Fibroblast of gingiva (primary cell): ENCODE results near the gene AKT2.
A peak's percentile ranks its signal among the peaks of the same experiment; 100 is the strongest.
"Not testable (repeated sequence)": the region's sequence is repeated elsewhere in the genome, so short reads cannot be mapped to it uniquely, and the experiment has no call there.

Experiments used
- DNase-seq: peaks from one replicate; pipeline ENCODE4 v3.0.0-alpha.2; 2011; ENCODE audit warnings: low read depth

Gene AKT2

DNA sequence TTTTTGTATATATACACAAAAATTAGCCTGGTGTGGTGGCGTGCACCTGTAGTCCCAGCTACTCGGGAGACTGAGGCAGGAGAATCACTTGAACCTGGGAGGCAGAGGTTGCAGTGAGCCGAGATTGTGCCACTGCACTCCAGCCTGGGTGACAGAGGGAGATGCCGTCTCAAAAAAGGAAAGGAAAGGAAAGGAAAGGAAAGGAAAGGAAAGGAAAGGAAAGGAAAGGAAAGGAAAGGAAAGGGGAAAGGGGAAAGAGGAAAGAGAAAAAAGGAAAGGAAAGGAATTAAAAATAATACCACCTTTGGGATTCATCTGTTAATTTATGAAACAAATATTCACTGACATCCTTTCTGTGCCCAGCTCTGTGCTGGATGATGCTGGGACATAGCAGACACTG lies 66.1 kb downstream of the AKT2 start:
- not testable (repeated sequence) for DNase-seq

DNA sequence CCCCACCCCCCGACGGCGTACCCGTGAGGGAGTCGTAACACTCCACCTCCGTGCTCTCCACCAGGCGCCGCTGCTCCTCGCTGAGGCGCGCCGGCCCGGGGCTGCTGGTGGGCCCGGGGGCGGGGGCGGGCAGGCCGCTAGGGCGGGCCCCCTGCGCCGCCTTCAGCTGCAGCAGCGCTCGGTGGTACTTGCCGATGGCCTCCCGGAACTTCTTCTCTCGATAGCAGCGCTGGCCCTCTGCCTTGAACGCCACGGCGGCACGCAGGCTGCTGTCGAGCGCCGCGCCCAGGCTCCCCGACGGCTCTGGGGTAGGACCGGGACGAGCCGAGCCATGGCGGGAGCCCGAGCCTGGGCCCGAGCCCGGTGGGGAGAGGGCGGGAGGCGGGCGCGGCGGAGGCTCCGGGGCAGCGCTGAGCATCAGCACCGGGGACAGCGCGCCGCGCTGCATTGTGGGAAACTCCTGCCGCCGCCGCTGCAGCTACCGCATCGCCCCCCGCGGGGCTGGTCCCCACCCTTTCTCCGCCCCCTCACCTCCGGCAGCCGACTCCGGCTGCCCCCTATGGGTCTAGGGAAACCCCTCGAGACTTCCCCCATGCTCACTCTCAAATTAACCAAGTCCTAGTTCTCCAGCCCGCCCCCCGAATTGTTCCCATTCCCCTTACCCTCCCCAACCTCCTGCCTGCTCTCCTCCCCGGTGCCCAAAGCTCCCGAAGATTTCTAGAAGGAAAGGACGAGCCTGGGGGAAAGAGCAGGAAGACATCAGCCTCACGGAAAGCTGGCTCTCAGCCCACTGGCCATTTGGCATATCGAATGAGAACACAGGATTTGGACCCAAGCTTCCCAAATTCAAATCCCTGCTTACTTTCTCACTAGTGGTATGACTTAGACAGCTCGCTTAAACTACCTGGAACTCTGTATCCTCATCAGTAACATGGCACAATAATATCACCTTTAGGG lies 66.9 kb downstream of the AKT2 start, which contains the start of gene TTC9B:
TTC9B (minus strand) TSS at position 451 of the 957 bp plus-strand sequence; CDS start at position 448, 3 bp downstream.
- DNase-seq: no peak

DNA sequence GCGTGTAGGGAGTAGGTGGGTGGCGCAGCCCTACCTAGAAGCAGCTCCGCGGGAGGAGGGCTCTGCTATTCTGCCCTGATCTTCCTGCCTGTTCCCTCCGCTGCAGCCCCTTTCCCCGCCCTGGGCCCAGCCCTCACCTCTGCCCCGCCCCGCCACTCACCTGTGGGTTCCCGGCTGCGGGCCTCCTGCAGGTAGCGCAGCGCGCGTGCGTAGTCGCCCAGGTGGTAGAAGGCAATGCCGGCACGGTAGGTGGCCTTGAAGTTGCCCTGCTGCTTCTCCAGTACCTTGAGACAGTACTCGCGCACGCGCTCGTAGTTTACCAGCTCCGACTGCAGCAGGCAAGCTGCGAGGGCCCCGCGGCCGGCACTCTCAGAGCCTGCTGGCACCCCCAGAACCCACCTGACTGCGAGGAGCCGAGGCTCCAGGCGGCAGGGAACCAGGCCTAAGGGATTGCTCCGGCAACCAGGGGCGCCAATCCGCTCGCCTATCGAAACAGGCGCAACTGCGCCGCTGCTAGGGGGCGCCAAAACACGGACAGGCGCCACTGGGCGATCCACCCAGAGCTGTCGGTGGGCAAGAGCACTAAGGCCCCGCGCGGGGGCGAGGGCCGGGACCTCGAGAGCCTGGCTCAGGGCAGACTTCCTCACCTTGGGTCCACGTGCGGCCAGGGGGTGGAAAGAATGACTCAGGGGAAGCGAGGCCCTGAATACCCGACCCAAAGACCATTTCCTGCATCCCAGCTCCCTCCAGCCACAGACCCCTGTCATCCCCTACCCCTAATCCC lies 67.9 kb downstream of the AKT2 start:
- no peak for DNase-seq

DNA sequence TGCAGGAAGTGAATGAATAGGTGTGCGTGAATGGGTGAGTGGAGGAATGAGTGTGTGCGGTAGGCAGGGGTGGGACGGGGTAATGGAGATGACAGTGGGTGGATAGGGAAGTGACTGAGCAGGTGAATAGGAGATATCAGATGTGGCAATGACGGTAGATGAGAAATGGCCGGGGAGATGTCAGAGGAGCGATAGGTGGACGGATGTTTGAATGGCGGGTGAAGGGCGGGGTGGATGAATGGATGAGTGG lies 68.4 kb downstream of the AKT2 start:
- DNase-seq: no peak

DNA sequence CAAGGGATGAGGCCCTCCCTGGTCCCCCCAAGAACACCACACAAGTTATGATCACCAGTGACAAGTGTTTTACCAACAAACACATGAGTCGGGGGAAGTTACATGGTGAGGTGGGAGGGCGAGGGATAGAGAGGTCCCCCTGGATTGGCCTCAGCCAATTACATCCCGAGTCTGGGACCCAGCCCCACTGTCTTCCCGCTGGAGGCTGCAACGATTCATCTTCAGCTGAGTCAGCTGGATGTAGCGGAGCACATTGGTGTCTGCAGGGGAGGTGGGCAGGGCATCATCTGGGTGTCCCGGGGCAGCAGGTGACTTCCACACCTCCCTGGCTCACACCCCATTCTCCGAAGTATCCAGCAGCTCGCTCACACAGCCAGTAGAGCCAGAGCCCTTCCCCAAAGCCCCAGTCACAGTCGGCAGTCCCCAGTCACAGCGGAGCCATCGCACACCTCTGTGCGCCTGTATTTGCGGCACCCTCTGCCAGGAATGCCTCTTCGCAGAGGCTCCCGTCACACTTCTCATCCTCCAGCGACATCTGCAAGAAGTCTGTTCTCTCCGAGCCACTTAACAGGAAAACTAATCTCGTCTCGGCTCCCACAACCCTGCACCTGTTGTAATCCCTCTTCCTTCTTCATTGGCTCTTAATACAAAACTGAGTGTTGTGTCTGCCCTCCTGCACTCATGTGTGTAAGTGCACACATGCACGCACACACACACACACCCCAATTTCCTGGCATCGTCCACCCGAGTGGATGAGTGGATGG lies 69.0 kb downstream of the AKT2 start:
- DNase-seq: no peak

DNA sequence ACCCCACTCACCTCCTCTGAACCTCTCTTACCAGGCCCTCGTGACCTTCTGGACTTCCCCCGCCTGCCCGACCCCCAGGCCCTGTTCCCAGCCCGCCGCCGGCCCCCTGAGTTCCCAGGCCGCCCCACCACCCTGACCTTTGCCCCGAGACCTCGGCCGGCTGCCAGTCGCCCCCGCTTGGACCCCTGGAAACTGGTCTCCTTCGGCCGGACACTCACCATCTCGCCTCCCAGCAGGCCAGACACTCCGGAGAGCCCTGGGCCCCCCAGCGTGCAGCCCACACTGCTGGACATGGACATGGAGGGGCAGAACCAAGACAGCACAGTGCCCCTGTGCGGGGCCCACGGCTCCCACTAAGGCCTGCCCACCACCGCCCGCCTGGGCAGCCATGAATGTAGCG lies 70.2 kb downstream of the AKT2 start:
- DNase-seq: no peak

DNA sequence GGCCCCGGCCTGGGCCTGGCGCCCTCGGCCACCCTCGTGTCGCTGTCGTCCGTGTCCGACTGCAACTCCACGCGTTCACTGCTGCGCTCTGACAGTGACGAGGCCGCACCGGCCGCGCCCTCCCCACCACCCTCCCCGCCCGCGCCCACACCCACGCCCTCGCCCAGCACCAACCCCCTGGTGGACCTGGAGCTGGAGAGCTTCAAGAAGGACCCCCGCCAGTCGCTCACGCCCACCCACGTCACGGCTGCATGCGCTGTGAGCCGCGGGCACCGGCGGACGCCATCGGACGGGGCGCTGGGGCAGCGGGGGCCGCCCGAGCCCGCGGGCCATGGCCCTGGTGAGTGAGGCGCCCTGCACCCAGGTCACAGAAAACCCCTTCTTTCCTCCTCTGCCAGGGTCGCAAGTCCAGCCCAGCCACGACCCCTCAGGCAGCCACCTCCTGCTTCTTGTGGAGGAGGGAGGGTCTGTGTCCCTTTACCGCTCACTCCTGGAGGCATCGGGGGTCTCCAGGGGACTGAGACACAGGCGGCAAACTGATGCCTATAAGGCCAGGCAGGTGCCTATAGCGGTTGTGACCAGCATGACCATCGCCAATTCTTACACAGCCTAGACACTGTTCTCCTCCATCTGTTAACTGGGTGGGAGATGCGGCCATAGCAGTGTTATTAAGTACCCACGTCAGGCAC lies 71.1 kb downstream of the AKT2 start:
- no peak for DNase-seq

DNA sequence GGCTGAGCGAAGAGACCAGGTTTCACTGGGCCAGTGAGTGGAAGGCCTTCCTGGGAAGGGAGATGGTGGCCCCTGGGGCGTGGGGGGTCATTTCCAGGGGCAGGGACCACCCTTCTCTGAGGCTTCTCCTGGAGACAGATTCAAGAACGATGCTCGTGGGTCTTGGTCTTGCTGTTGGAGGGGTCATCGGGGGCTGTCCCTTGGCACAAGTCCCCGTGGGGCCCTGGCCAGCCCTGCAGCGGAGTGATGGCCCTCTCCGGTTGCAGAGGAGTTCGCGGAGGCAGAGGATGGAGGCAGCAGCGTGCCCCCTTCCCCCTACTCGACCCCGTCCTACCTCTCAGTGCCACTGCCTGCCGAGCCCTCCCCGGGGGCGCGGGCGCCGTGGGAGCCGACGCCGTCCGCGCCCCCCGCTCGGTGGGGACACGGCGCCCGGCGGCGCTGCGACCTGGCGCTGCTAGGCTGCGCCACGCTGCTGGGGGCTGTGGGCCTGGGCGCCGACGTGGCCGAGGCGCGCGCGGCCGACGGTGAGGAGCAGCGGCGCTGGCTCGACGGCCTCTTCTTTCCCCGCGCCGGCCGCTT lies 71.8 kb downstream of the AKT2 start:
- DNase-seq: no peak

DNA sequence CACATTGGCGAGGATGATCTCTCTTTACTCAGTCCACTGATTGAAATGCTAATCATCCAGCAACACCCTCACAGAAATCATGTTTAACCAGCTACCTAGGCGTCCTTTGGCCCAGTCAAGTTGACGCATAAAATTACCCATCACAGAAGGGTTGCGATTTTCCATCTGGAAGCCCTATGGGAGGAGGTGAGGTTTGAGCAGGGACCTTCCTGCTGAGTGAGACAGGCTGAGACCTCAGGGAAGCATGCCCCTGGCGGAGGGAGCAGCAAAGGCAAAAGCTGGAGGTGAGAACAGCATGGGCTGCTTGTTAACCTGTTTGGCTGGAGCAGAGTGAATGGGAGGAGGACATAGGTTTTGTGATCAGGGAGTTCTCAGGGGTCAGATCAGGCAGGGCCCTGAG lies 74.3 kb downstream of the AKT2 start:
- no peak for DNase-seq

DNA sequence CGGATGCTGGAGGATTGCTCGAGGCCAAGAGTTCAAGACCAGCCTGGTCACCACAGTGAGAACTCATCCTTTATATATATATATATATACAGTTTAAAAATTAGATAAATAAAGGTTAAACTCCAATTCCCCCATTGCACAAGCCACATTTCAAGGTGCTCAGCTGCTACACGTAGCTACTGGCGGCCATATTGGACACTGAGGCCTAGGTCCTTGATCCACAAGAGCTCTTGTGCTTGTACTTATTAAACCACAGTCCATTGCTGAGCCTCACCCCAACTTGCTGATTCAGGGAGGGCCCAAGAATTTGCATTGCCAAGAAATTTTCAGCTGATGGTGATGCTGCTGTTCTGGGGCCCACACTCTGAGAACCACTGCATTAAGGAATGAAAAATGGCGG lies 76.5 kb downstream of the AKT2 start:
- no peak for DNase-seq

DNA sequence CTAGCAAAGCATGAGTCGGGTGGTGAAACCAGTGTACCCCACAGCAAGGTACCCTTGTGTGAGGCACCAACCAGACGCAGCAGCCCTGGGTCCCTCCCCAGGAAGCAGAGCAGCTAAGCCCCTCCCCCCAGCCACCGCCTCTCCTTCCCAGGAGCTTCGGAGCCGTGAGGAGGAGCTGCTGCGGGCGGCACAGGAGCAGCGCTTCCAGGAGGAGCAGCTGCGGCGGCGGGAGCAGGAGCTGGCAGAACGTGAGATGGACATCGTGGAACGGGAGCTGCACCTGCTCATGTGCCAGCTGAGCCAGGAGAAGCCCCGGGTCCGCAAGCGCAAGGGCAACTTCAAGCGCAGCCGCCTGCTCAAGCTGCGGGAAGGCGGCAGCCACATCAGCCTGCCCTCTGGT lies 79.4 kb downstream of the AKT2 start:
- DNase-seq: no peak

DNA sequence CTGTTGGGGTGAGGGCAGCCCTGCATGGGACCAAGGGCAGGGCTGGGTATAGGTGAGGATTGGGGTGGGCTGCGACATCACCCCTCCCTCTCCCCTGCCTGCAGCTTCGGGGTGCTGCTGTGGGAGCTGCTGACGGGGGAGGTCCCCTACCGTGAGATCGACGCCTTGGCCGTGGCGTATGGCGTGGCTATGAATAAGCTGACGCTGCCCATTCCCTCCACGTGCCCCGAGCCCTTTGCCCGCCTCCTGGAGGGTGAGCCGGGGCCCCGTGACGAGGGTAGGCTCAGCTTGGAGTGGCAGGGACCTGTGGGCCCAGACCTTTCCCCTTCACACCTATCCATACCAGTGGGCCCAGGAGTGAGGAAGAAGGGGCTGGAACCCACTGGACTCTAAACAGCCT lies 80.8 kb downstream of the AKT2 start:
- no peak for DNase-seq

DNA sequence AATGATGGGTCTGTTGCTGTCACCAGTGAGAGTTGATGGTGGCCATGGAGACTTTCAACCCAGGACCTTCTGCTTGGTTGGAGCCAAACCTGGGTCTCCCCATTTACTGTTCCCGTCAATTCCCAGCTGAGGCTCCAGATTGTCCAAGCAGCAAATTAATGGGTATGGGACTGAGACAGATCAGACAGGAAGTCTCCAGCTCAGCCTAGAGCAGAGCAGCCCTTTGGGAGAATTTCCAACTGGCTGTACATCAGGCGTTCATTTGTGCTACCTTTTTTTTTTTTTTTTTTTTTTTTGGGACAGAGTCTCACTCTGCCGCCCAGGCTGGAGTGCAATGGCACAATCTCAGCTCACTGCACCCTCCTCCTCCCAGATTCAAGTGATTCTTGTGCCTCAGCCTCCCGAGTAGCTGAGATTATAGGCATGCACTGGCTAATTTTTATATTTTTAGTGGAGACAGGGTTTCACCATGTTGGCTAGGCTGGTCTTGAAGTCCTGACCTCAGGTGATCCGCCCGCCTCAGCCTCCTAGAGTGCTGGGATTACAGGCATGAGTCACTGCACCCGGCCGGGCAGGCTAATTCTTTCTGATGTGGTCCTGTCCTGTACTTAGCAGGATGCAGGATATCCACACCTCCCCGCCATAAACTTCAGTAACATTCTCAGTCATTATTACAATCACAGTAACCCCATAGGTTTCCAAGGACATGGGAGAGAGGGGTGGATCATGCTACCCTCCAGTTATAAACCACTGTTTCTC lies 84.6 kb downstream of the AKT2 start:
- no peak for DNase-seq

DNA sequence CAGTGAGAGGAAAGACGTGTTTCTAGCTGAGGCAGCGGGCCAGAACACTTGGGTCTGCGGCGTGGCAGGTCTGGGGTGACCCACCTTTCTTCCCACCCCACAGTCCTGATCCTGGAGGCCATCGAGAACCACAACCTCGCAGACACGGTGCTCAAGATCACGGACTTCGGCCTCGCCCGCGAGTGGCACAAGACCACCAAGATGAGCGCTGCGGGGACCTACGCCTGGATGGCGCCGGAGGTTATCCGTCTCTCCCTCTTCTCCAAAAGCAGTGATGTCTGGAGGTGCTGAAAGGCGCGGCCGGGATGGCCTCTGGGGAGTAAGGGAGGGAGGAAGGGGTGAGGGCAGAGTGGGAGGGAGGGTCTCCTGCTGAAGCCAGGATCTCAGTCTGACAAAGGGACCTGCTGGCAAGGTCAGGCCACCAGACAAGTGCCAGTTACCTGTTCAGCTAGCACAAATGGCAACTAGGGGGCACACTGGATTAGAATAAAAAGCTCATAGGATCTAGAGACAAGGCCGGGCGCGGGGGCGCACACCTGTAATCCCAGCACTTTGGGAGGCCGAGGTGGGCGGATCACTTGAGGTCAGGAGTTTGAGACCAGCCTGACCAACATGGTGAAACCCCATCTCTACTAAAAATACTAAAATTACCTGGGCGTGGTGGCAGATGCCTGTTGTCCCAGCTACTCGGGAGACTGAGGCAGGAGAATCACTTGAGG lies 86.7 kb downstream of the AKT2 start:
- no peak for DNase-seq

DNA sequence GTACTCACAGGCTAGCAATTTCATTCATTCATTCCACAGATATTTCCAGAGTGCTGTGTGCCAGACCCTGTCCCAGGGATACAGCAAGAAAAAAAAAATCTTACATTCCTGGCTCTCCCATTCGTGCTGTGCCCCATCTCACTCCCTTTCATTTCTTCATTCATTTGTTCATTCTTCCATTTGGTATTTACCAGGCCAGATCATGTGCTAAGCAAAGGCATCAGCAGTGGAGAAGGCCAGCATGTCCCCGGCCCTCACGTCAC lies 91.6 kb downstream of the AKT2 start:
- no peak for DNase-seq

DNA sequence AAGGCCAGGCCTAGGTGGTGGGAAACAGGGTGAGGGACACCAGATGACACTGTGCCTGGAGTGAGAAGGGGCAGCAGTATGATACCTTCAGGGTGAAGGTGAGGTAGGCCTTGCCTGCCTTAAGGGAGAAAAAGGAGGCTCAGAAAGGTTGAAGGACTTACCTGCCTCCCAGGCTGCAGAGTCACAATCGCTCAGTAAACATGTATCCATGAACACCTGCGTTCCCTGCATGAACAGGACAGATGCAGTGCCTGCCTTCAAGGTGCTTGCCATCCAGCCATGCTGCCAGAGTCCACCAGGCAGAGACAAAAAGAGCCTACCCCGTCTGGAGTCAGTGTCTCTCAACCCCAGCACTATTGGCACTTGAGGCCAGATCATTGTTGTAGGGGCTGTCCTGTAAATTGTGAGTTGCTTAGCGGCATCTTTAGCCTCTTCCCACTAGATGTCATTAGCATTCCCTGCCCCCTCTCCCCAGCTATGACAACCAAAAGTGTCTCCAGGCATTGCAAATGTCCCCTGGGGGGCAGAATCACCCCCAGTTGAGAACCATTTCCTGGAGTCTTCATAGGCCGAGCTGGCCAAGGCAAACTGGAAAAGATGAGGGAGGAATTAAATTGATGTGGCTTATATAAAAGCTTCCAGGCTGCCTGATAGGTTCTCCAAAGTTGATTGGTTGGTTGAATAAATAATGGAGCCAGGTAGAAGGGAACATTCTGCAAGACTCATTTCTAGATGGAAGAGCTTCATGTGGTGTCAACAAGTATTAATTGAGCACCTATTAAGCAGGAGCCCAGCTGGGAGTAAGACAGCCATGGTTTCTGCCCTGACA lies 92.2 kb downstream of the AKT2 start:
- no peak for DNase-seq

DNA sequence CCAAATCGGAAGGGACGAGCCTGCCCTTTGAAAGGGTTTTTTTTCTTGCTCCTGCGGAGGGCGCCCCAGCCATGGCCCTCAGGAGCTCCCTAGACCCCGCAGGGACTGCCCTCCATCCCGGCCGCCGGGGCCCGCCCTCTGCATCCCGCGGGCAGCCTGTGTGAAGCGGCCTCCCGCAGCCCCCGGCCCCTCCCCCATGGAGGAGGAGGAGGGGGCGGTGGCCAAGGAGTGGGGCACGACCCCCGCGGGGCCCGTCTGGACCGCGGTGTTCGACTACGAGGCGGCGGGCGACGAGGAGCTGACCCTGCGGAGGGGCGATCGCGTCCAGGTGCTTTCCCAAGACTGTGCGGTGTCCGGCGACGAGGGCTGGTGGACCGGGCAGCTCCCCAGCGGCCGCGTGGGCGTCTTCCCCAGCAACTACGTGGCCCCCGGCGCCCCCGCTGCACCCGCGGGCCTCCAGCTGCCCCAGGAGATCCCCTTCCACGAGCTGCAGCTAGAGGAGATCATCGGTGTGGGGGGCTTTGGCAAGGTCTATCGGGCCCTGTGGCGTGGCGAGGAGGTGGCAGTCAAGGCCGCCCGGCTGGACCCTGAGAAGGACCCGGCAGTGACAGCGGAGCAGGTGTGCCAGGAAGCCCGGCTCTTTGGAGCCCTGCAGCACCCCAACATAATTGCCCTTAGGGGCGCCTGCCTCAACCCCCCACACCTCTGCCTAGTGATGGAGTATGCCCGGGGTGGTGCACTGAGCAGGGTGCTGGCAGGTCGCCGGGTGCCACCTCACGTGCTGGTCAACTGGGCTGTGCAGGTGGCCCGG lies 93.1 kb downstream of the AKT2 start:
- no peak for DNase-seq

DNA sequence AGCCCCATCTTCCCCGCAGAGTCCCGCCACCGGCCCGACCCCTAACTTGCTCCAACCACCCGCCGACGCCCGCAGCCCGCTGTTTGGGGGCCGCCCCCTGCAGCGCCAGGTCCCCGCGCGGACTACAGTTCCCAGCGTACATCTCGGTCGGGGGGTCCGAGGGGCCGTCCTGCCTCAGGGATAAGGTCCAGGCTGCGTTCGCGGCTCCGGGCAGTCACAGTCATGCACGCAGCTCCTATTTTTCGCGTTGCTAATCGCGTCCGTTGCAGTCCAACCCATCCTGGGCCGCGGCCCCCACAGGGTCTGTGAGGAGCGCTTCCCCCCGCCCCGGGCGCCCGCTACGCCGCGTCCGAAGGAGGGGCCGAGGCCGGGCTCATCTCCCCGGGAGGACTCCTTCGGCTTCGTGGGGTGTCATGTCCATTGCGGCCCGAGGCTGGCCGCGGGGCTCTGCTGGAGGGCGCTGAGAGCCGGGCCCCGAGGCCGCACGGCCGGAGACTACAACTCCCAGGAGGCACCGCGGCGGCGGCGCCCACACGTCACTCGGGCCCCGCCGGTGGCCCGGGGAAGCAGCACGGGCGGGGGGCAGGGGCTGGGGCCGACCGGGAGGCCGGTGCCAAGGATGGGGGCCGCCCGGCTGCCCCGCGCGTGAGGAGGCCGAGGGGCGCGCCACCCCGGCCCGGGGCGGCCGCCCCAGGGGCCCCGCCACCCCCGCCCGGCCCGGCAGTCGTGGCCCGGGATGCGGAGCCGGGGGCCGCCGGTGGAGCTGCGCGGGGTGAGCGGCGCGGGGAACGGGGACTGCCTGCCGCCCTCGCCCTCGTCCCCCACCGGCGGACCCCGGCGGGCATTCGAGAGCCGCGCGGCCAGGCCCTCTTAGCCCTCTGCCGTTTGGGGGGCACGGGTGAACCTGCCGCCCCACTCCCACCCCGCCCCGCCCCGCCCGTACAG lies 94.0 kb downstream of the AKT2 start, which contains the start of gene MAP3K10:
MAP3K10 (plus strand) TSS at position 536 of the 945 bp plus-strand sequence. CDS start 606 bp downstream, outside the sequence.
- peak; percentile 70 for DNase-seq
